GM18861 (cell line): Measurements from ENCODE around the gene ADD3.
"Not testable (repeated sequence)": the region's sequence is repeated elsewhere in the genome, so short reads cannot be mapped to it uniquely, and the experiment has no call there.

Experiments used
- ATAC-seq: cut with Tn5 transposase; IDR thresholded peaks from one replicate; pipeline ENCODE4 v1.9.1; 2021; ENCODE audit not compliant: unreplicated experiment

ADD3 gene

DNA sequence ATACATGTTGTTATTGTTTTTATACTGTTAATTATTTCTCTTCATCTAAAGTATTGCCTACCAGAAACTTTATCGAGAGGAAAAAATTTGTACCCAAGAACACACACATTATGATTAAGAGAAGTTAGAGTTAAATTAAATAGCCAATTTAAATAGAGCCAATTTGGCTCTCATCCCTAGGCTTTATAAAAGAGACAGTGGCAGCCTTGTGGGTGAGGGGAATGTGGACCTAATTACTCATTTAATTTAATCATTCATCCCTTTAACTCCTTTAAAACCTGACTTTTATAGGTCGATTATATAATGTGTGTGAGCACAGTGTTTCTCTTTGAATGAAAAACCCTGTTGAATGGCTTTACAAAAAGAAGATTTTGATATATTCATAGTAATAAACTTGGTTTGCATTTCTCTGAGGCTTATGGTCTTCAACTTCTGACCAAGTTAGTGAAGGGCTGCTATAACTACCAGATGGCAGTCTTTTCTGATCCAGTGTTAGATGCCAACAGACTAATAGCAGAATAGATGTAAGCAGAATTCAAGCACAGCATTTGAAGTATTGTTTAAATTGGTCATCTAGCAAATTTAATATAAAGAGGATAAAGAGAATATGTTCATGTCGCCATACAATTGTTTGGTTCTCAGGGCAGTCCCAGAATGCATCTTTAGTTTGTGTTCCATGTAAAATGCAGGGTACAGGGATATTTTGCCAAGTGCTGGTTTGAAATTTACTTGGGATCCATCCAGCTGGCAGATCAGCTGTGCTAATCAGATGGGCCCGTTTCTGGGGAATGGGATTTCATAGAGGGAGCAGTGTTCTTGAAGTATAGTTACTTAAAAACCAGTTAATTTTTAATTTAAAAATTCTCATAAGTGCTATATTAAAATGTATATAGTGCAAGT, 25.3 kb downstream of the ADD3 start:
- ATAC-seq = no peak

DNA sequence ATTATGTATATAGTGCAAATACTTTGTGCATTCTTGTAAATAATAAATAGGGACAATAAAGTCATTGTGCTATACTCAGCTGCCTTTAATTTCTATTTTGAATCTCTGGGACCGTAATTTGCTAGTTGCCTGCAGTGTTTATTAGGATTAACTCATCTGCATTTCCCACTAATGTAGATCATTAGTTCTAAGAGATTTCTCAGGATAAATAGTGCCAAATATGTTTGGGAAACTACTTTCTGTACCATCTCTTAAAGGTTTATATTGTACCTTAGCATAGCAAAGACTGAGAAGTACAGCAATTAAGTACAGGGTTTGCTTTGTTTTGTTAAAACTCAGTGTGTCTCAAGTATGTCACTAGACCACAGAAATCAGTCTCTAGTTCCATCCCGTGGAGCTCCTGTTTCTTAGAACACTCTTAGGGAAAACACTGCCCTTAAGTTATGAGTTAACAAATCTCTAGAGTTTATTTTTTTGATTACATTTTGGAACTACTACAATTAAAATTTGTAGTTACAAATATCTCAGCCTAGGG, 26.0 kb downstream of the ADD3 start:
- ATAC-seq = no peak

DNA sequence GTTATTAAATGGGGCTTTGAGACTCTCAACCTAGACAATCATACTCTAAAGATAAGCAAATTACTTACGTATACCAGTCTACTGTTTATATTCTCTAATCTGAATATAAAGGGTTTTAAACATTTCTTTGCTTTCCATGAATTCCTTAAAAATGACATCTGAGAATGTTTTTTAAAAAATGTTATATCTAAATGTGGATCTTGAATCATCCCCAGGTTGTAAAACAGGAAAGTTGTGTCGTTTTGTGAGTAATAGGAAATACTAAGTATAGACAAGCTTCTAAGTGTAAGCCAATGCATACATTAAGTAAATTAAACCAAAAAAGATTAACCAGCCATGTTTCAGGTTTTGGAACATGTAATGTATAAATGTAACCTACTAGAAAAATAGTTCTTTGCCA, 26.8 kb downstream of the ADD3 start:
- ATAC-seq = no peak

DNA sequence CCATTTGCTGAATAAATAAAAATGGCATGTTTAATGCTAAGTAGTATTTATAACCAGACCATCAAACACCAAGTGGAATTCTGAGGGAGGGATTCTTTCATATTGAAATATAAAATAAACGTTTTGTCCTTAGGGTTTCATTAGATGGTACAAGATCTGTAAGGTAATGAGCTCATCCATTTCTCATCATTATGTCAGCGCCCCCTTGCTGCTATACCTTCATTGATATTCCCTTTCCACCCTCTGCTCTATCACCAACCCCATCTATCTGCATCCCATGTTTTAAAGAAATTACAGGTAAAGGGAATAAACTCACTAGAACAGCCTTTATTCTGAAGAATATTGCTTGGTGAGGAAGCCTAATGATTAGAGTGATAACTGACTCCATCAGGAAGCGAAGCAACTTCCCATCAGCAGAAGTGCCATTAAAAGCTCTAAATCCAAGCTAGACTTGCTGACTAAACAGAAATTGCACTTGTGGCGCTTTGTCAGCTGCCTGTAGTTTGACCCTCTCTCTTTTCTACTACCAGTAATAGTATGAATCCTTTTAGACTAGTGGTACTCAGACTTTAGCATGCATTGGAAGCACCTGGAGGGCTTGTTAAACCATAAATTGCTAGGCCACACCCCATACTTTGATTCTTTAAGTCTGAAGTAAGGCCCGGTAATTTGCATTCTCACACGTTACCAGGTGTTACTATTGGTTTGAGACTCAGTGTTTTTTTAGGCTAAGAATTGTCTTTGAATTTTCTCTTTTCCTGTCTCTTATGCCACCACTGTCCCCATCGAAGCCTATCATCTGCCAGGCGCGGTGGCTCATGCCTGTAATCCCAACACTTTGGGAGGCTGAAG, 27.5 kb downstream of the ADD3 start:
- no peak for ATAC-seq

DNA sequence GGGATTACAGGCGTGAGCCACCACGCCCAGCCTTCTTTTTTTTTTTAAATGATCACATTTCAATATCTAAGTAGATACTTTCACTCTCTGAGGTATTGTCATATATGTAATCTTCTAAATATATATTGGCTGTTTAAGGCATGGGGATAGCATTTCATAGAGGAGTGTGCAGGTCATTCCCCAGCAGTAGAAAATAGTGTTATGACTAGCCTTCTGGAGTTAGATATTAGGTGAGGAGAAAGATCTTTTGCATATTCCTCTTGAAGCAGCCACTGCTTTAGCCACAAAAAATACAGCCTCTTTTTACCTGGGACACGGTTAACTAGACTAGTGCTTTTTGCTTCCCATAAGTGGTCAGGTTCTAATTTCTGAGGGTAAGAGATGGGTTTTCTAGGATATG, 28.9 kb downstream of the ADD3 start:
- peak; percentile 87 for ATAC-seq

DNA sequence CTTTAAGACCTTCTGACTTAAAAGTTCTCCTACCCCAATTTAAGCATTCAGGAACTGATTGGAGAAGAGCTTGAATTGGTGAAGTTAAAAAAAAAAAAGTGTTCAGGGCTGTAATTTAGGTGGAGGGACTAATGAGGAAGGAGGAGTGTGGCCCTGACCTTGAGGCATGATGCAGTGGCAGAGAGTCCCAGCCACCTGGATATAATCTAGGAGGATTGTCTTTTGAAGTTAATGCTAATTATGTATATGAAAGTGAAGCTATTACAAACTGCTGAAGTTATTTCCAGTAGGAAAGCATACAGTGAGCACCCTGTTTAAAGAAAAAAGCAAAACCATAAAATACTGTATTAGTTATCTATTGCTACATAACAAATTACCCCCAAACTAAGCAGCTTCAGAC, 31.5 kb downstream of the ADD3 start:
- no peak for ATAC-seq

DNA sequence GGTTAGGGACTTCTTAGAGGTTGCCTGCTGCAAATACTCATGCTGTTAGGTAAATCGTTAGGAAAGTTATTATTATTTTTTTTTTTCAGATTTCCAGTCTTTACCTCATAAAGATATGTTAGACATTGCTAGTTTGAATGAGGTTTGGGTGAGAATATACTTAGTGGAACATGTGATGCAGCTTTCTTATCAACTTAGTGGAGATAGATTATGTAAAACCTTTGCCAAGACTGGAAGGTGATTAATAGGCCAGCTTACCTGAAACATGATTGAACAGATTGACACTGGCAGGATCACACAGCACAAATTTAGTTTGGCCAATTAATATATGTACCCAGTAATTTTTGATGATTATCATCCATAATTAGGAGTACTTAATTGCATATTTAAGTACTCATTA, 32.3 kb downstream of the ADD3 start:
- ATAC-seq = no peak

DNA sequence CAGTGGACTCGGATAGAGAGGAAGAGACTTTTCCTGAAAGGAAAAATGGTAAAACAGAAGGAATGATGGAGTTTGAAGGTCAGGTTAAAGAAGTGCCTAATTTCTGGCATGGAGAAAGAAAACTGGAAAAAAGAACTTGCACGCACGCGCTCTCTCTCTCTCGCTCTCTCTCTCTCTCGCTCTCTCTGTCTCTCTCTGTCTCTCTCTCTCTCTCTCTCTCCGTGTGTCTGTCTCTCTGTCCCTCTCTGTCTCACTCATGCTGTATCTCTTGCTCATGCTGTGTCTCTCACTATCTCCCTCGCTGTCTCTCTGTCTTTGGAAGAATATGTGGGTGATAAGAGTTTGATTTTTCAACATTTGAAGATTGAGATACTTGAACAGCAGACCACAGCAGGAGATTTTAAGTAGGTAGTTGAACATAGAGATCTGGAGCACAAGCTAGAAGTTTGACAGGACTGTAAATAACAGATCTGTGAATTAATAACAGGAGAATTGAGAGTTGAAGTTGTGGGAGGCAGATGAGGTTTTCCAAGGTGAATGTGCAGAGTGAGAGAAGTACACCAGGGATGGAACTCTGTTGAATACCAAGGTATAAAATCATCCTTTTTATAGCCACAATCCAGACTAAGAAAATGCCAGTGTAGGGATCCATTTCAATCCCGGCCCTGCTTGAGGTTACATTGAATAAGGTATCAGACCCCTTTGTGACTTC, 33.1 kb downstream of the ADD3 start:
- ATAC-seq = no peak

DNA sequence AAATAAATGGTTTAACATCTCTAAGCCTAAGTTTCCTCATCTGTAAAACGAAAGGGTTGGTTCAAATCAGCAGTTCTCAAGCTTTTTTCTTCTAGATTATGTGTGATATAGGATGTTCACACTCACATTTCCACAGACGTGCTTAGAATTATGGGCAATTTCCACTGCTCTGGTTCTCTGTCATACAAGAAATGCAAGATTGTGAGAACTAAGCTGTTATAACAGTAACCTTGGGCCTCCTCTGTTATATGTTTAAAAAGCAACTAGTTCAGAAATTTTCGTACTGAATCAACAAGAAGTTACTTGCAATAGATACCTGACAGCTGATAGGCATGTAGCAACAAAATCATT, 33.7 kb downstream of the ADD3 start:
- no peak for ATAC-seq

DNA sequence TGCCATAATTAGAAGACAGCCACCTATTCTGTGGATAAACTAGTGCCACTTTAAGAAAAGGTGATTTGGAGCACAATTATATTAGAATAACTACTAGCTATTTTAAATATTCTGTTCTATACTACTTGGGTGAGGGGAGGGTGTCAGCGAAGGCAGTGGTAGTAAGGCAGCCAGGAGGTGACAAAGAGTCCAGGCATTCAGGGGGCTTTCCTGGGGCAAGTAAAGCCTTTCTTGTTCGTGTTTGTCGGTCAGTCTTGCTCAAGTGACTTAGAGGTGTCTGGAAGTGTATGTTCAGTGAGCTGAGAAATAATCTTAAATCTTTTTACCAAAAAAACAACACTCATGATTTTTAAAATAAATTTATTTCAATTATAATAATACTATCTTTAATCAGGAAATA, 34.4 kb downstream of the ADD3 start:
- ATAC-seq = no peak

DNA sequence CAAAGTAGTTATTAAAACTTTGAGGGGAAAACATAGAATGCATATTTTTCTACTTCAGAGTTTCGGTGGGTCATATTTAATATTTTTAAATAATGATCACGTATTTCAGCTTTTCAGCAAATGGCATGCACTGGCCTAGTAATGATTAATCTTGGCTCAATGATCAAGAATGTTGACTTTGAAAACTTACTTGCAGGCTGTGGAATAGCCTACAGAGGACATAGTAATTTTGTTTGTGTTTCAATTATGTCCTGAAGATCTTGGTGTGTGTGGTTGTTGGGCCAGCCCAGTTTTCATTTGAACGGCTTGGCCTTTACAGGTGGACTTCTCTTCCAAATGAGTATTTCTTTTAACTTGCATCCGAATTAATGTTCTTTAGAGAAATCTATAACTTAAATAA, 35.1 kb downstream of the ADD3 start:
- no peak for ATAC-seq

DNA sequence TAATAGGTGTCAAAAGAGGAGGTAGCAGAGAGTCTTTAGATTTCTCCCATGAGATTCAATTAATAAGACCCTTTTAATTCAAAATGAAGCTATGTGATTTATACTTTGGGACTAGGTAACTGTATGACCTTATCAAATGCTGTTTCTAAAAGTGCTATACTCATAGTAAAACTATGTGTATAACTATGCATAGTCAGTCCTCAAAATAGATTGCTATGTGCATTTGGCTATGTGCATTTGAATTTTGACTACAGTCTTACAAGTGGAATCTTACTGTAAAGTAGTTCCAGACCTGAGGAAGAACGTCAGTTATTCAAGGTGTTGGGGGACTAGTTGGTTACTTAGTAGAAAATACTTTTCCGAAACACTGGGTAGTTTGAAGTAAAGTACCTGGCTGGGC, 36.9 kb downstream of the ADD3 start:
- ATAC-seq = no peak

DNA sequence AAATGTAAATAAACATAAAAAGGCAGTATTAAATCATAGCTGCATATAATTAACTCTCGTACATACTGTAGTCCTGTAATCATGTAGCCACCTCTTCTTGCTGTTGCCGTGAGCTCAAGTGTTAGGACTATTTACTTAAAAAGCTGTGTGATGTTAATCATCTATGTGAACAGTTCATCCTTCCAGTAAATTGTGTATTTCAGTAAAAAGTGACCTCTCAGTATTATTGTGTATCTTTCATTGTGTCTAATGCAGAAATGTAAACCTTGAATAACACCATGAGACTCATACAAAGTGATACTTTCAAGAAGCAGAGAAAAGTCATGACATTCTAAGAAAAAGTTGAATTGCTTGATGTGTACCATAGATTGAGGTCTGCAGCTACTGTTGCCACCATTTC, 38.0 kb downstream of the ADD3 start:
- no peak for ATAC-seq

DNA sequence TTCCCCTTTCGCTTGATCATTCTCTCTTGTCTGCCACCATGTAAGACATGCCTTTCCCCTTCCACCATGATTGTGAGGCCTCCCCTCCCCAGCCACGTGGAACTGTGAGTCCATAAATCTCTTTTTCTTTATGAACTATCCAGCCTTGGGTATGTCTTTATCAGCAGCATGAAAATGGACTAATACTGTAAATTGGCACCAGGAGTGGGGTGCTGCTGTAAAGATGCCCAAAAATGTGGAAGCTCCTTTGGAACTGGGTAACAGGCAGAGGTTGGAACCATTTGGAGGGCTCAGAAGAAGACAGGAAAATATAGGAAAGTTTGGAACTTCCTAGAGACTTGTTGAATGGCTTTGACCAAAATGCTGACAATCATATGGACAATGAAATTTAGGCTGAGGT, 40.4 kb downstream of the ADD3 start:
- ATAC-seq = not testable (repeated sequence)

DNA sequence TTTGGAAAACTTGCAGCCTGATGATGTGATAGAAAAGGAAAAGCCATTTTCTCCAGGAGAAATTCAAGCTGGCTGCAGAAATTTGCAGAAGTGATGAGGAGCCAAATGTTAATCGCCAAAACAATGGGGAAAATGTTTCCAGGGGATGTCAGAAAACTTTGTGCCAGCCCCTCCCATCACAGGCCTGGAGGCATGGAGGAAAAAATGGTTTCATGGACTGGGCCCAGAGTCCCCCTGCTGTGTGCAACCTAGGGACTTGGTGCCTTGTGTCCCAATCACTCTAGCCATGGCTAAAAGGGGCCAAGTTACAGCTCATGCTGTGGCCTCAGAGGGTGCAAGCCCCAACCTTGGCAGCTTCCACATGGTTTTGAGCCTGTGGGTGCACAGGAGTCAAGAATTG, 41.0 kb downstream of the ADD3 start:
- ATAC-seq = no peak

DNA sequence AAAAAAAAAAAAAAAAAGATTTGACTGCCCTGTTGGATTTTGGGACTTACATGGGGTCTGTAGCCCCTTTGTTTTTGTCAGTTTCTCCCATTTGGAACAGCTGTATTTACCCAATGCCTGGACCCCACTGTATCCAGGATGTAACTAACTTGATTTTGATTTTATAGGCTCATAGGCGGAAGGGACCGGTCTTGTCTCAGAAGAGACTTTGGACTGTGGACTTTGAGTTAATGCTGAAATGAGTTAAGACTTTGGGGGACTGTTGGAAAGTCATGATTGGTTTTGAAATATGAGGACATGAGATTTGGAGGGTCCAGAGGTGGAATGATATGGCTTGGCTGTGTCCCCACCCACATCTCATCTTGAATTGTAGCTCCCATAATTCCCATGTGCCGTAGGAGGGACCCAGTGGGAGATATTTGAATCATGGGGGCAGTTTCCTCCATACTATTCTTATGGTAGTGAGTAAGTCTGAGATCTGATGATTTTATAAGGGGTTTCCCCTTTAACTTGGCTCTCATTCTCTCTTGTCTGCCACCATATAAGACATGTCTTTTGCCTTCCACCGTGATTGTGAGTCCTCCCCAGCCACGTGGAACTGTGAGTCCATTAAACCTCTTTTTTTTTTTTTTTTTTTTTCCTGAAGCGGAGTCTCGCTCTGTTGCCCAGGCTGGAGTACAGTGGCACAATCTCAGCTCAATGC, 42.3 kb downstream of the ADD3 start:
- not testable (repeated sequence) for ATAC-seq

DNA sequence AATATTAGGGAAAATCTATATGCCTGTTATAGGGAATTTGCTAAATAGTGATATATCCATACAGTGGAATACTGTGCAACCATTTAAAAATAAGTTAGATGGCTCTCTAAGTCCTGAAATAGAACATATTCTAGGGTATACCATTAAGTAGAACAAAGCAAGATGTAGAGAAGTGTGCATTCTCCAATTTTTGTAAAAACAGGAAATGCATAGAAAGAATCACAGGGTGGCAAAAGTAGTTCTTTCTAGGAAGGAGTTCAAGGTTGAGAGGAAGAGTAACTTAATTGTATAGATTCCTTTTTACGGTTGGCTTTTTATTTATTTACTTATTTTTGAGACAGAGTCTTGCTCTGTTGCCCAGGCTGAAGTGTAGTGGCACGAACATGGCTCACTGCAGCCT, 43.7 kb downstream of the ADD3 start:
- no peak for ATAC-seq

DNA sequence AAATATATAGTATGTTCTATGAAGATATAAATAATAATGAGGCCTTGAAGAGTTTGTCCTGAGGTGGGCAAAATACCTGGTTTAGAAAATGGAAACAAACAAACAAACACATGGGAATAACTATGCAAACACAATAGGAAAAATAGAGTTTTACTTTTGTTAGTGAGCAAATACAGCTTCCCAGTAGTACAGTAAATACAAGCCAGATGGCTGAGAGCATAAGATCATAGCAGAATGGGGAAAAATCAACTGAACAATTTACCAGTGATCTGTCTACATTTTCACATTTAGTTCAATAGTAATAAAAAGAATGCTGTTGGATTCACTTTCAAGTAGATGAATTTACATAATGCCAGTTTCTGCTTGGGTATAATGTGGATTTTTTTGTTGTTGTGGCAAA, 45.1 kb downstream of the ADD3 start:
- ATAC-seq = no peak

DNA sequence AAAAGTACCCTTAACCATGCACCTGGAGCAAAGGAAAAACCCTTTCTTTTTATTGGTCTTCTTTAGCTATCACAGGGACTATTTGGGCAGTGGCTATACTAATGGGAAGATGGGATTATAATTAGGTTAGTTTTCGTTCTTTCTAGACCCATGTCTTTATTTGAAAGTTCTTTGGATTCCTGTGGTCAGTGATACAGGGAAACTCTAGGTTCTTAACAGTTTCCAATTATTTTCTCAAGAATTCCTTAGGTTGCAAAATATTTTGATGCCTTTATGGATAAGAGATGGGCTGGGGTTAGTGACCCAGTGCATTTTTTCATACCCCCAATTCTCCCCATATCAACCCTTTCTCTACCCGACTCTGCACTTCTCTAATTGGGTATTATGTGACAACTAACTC, 49.0 kb downstream of the ADD3 start:
- ATAC-seq = no peak

DNA sequence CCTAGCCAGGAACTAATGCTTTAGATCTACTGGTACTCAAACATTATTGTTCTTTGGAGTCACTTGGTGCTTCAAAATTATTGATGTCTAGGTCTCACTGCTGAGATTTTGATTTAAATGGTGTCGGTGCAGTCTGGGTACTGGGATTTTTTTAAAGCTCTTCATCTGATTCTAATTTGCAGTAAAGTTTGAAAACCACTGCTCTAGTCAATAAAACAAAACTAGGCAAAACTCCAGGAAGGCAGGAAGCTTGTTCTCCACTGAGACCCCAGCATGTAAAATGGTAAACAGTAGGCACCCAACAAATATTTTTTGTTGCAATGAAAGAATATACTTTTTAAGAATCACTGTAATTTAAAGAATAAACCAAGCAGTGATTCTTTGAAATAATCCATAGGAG, 49.7 kb downstream of the ADD3 start:
- ATAC-seq = no peak

DNA sequence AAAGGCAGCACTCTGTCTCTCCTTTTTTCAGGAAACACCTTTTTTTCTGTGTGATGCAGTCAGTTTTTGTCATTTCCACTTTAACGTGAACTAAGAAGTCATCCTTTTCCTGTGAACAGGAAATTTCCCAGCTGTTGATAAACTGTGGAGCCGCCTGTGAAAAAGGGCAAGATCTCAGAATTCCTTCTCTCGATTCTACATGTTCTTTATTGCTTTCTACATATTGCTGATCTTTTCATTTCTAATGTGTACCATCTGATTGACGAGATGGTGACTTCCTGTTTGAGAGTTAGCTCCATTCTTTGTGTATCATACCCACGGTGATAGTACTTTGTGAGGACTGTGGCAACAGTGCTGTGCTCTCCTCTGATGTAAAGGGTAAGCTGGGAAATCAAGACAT, 50.4 kb downstream of the ADD3 start:
- no peak for ATAC-seq
